ENCODE results near the gene NLRP1. TPM values are rescaled to one million over a fixed set of nuclear protein-coding genes. Genes with fewer than 3 reads are reported as not detected.
A peak's percentile ranks its signal among the peaks of the same experiment; 100 is the strongest.

Gene NLRP1
- total RNA-seq, 2 experiments from 2014 or later: 26.0 to 28.2 TPM

DNA sequence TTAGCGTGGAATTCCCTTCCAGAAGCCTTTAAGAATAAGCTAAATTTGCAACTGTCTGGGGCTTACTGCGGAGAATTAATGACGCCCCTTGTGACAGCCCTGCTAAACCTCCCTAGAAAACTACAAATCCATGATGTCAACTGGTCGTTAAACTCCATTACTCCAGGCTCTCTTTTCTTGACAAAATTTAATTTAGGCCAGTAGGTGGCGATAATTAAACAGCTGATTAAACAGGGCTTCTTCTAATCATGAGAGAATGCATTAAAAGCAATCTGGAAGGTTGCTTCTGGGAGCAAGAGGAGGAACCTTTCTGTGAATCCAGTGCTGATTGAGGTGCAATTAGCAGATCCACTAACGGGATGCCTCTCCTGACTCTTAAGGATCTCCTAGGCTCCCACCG lies 8.1 kb upstream of the NLRP1 start:
- no peak for DNase-seq
- POLR2A ChIA-PET: no interaction called here
- no peak for ATAC-seq

DNA sequence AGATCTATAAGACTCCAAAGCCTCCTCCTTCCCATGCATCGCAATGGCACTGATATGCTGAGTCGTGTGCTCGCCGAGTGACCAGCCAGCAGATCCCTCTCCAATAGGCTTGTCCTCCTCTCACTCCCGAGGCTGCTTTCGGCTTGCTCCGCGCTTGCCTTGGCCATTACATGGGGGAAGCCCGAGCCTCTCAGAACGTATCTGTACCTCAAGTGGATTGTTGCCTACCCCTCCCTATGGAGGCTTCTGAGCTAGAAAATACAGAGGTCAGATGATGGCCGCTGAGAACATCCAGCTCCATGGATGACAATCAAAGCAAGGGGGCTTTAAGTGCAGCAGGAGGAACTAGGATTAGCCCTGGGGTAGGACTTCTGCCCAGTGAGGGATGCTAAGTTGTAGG lies 7.7 kb upstream of the NLRP1 start:
- Mint-ChIP-seq H3K36me3 (ENCODE audit: low read depth) (no peaks in the 10 kb centered on the region), H3K4me3 (no peak overlapping the region), H3K4me1 (ENCODE audit: low read depth) (peaks cover 5% of the 10 kb centered on the region), H3K27me3 (peaks cover 10% of the 10 kb centered on the region), H3K27ac (no peak overlapping the region), H3K9me3 (no peaks in the 10 kb centered on the region)
- intact Hi-C loops (cut with micrococcal nuclease): loop anchor here (5.0 kb wide), 2 partner anchors 115 to 830 kb away; no protein-coding TSS in a partner anchor
- ATAC-seq: no peak
- CTCF ChIA-PET: interaction anchor here (0.7 to 3.5 kb wide), 18 partner anchors 9 to 844 kb away, joined by 3 to 36 read pairs (median 4); partner anchors contain the start of gene AIPL1
- TF ChIP-seq, protein P1, sequence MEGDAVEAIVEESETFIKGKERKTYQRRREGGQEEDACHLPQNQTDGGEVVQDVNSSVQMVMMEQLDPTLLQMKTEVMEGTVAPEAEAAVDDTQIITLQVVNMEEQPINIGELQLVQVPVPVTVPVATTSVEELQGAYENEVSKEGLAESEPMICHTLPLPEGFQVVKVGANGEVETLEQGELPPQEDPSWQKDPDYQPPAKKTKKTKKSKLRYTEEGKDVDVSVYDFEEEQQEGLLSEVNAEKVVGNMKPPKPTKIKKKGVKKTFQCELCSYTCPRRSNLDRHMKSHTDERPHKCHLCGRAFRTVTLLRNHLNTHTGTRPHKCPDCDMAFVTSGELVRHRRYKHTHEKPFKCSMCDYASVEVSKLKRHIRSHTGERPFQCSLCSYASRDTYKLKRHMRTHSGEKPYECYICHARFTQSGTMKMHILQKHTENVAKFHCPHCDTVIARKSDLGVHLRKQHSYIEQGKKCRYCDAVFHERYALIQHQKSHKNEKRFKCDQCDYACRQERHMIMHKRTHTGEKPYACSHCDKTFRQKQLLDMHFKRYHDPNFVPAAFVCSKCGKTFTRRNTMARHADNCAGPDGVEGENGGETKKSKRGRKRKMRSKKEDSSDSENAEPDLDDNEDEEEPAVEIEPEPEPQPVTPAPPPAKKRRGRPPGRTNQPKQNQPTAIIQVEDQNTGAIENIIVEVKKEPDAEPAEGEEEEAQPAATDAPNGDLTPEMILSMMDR (IDR thresholded peaks at IDR 0.05): no peak
- DNase-seq: no peak
- POLR2A ChIA-PET: no interaction called here

More for the DNA sequence above, 8.1 kb upstream of the NLRP1 start:
- H3K4me1 Mint-ChIP-seq (ENCODE audit: low read depth): peaks cover under 1% of the 10 kb centered on the region
- CTCF ChIA-PET: interaction anchor here (0.7 to 3.5 kb wide), 21 partner anchors 9 to 844 kb away, joined by 3 to 36 read pairs (median 3); partner anchors contain the start of gene AIPL1
- intact Hi-C loops (cut with micrococcal nuclease): loop anchor here (5.0 kb wide), 2 partner anchors 115 to 830 kb away; no protein-coding TSS in a partner anchor
- H3K27ac Mint-ChIP-seq: no peak overlapping the region
- no peaks in the 10 kb centered on the region for H3K36me3 Mint-ChIP-seq (ENCODE audit: low read depth)
- no peak overlapping the region for H3K4me3 Mint-ChIP-seq
- H3K27me3 Mint-ChIP-seq: peaks cover 12% of the 10 kb centered on the region
- TF ChIP-seq, protein P1 (IDR thresholded peaks at IDR 0.05): peak; percentile 62
- no peaks in the 10 kb centered on the region for H3K9me3 Mint-ChIP-seq

DNA sequence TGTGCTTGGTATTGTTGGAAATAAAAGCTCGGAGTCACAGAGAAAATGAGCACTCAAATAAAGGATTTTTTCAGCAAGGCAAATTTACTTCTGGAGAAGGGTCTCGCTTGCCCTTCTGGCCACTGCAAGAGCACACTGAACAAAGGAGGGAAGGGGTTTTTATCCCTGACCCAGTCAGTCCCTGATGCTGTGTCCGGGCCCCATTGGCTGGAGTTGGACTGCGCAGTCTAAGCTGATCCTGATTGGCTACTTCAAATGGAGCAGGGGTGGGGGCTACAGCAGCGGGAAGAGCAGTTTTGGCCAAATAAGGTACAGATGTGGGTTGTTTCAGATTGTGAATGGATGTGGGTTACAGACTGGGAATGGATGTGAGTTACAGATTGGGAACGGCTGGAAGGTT lies 4.3 kb upstream of the NLRP1 start:
- H3K27me3 Mint-ChIP-seq: no peaks in the 10 kb centered on the region
- ATAC-seq: no peak

DNA sequence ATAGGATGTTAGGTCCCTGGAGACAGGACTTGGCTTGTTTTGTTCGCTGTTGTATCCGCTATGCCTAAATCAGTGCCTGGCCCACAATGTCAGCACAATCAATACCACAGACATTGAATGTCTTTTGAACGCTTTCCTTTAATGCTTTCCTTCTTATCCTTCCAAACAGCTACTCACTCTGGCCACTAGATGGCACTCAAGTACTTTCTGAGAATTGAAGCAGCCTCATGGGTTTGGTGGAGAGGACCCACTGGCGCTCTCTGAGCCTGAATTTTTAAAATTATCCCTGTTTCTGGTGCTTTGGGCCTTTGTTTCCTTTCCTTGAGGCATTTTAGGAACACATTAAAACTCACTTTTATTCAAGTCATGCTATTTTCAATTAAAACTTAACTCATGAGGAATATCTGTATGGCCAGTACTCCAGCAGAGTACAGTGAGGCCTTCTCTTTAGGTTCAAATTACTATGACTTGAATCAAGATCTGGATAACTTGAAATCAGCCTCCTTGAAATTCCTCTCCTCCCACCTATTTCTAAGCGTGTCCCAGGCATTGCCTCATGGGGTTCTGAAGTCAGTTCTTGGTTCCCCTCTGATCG lies 3.2 kb upstream of the NLRP1 start:
- no peaks in the 10 kb centered on the region for H3K27me3 Mint-ChIP-seq
- peaks cover 3% of the 10 kb centered on the region for H3K36me3 Mint-ChIP-seq (ENCODE audit: low read depth)
- H3K9me3 Mint-ChIP-seq: no peaks in the 10 kb centered on the region
- ATAC-seq (no peak), DNase-seq (peak; percentile 58)
- ChIA-PET CTCF (interaction anchor here (1.0 to 2.0 kb wide), 5 partner anchors 17 to 825 kb away, joined by 3 to 20 read pairs (median 3); no protein-coding TSS in a partner anchor), POLR2A (no interaction called here)
- H3K4me1 Mint-ChIP-seq (ENCODE audit: low read depth): peaks cover 29% of the 10 kb centered on the region
- peak overlapping the region; percentile 6 for H3K27ac Mint-ChIP-seq
- TF ChIP-seq, protein P1 (IDR thresholded peaks at IDR 0.05): peak; percentile 97
- no peak overlapping the region for H3K4me3 Mint-ChIP-seq
- intact Hi-C loops (cut with micrococcal nuclease): no loop called here

More for the DNA sequence above, 4.3 kb upstream of the NLRP1 start:
- DNase-seq: no peak
- peaks cover 22% of the 10 kb centered on the region for H3K4me1 Mint-ChIP-seq (ENCODE audit: low read depth)
- intact Hi-C loops (cut with micrococcal nuclease): no loop called here
- no peak overlapping the region for H3K27ac Mint-ChIP-seq
- ChIA-PET POLR2A (no interaction called here), CTCF (interaction anchor here (0.8 to 2.0 kb wide), 5 partner anchors 16 to 836 kb away, joined by 3 to 20 read pairs (median 3); no protein-coding TSS in a partner anchor)
- H3K4me3 Mint-ChIP-seq: no peak overlapping the region
- no peaks in the 10 kb centered on the region for H3K36me3 Mint-ChIP-seq (ENCODE audit: low read depth)
- TF ChIP-seq, protein P1 (IDR thresholded peaks at IDR 0.05): no peak
- no peaks in the 10 kb centered on the region for H3K9me3 Mint-ChIP-seq

Measured in activated CD8-positive, alpha-beta T cell treated with anti-CD3 and anti-CD28 coated beads for 36 hours (primary cell).